HG03045 (cell line): ENCODE data around the gene CEP112.
"Not testable (repeated sequence)": the region's sequence is repeated elsewhere in the genome, so short reads cannot be mapped to it uniquely, and the experiment has no call there.

Experiments used
- ATAC-seq: cut with Tn5 transposase; IDR thresholded peaks from one replicate; pipeline ENCODE4 v1.9.1; 2021; ENCODE audit warnings: mild to moderate bottlenecking, moderate library complexity; ENCODE audit not compliant: unreplicated experiment

The CEP112 gene

GRCh38 chr17:65704731-65705130, 487.2 kb downstream of the CEP112 start:
- no peak for ATAC-seq

GRCh38 chr17:65703891-65704290, 488.0 kb downstream of the CEP112 start:
- no peak for ATAC-seq

GRCh38 chr17:65699459-65699858, 492.5 kb downstream of the CEP112 start:
- no peak for ATAC-seq

GRCh38 chr17:65698381-65699061, 493.4 kb downstream of the CEP112 start:
- ATAC-seq: no peak

GRCh38 chr17:65697661-65698060, 494.3 kb downstream of the CEP112 start:
- ATAC-seq: no peak

GRCh38 chr17:65696739-65697394, 495.1 kb downstream of the CEP112 start:
- no peak for ATAC-seq

- ATAC-seq: no peak
Measured at GRCh38 chr17:65694601-65695000, 497.3 kb downstream of the CEP112 start.

- ATAC-seq: no peak
Measured at GRCh38 chr17:65690626-65691310, 501.2 kb downstream of the CEP112 start.

GRCh38 chr17:65688307-65688706, 503.6 kb downstream of the CEP112 start:
- ATAC-seq: no peak

- ATAC-seq: no peak
Measured at GRCh38 chr17:65685110-65685509, 506.8 kb downstream of the CEP112 start.

GRCh38 chr17:65684631-65685030, 507.3 kb downstream of the CEP112 start:
- no peak for ATAC-seq

DNA sequence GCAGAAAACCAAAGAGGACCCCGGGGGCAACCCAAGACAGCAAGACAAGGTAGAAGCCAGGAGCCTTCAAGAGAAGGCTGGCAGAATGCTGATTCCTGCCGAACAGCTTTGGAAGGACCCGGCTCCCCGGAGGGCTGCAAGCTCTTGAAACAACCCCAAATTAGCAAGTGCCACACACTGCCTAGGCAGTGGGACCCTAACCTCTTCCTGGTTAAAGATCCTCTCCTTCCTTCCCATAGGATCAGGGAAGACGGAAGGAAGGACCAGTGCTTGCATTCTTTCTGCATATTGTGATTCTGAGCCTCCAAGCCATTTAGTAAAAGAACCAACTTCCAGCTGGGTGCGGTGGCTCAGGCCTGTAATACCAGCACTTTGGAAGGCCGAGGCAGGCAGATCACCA, 508.5 kb downstream of the CEP112 start:
- no peak for ATAC-seq

DNA sequence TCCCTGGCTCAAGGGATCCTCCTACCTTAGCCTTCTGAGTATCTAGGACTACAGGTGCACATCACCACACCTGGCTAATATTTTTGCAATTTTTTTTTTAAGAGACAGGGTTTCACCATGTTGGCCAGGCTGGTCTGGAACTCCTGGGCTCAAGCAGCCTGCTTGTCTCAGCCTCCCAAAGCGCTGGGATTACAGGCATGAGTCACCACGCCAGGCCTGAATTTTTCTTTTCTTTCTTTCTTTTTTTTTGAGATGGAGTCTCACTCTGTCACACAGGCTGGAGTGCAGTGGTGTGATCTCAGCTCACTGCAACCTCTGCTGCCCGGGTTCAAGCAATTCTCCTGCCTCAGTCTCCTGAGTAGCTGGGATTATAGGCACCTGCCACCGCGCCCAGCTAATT, 510.2 kb downstream of the CEP112 start:
- ATAC-seq: not testable (repeated sequence)

DNA sequence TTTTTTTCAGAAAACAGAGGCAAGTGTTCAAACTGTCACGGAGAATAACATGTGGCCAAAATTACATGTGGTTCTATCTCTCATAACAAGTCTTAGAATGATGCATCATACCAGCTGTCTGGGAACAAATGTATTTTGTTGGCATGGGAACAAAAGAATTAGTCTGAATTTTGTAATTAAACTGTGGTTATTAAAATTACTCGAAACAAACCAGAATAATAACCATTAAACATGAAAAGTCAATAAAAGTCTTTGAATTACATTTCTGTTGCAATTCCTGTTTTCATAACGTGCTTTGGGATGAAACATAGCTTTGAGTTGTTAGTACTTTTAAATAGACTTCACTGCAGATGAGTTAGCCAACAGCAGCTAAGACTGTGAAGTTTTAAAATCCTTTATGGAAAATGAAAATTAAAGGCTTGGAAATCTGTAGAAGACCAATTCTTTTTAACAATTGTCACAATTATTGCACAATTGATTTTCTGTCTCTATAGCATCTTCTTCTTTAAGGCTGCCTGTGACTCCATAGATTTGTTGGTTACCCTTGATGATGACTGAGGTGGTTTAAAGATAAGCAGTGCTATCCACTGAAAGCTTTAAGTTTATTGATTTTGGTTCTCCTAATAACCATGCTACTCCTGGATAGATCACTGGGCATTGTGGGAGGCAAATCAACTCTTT, 512.6 kb downstream of the CEP112 start:
- ATAC-seq: no peak

DNA sequence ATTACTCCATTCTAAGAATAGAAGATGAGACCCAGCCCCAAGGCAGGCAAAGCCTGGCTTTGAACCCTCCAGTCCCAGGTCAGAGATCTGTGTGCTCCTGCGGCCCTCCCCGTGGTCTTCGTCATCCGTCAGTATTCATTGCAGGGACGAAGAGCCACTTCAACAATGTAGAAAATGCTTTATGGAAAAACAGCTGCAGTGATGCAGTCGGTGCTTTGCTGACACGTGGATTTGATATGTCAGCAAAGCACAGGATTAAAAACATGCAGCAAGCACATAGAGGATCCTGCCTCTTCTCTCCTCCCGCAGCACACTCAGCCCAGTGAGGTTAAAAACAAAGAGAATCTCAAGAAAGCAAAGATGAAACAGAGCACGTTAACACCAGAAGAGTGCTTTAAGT, 513.4 kb downstream of the CEP112 start:
- ATAC-seq: no peak

DNA sequence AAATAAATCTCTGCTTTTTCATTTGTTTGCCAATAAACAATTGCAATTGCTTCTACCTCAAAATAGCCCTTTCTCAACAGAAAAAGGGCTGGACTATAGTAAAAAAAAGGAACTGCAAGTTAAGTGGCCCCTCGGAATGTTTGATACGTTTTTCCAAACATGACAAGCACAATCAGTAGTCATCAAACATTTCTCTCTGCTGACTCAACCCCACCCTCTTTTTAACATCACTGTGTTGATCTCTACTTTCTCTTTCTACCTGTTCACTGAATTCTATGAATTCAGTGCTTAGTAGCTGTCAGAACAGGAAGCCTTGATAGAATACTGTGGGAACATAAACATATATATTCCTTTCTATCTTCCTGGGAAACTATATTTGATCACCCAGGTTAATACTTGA, 514.0 kb downstream of the CEP112 start:
- ATAC-seq: no peak

GRCh38 chr17:65674246-65675045, 517.5 kb downstream of the CEP112 start:
- ATAC-seq: no peak

- ATAC-seq: no peak
Measured at GRCh38 chr17:65670667-65671371, 521.1 kb downstream of the CEP112 start.

DNA sequence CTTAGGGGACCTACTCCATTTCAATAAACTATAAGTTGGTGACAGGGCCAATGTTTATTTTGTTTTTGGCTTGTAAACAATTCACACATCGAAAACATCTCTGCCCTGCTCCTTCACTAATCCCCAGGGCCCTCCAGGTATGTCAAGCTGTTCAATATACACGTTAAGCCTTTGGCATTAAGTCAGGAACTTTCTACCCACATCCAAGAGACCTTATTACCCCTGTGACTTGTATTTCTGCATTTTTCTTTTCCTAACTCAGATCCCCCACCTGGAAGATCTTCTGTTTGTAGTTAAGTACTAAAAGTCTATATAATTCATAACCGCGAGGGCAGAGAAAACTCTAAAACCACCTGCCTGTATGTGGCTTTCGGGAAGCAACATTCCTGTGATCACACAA, 523.7 kb downstream of the CEP112 start:
- no peak for ATAC-seq

DNA sequence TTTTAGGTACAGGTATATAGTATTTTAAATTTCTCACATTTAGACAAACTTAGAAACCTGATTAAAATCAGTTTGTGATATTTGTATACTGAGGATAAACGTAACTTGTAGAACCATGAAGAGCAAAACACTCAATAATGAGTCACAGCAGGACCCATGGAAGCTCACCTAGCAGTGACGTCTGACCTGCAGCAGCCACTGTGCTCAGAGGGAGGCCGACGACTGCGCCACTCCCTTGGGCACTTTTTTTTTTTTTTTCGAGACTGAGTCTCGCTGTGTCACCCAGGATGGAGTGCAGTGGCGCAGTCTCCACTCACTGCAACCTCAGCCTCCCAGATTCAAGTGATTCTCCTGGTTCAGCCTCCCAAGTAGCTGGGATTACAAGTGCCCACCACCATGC, 524.3 kb downstream of the CEP112 start:
- ATAC-seq: no peak
